Kidney (tissue), 14 donors: ENCODE data around the gene ZNF423. TPM values are rescaled to one million over a fixed set of nuclear protein-coding genes. Genes with fewer than 3 reads are reported as not detected.
A peak's percentile ranks its signal among the peaks of the same experiment; 100 is the strongest.

Experiments used
- DNase-seq, 5 donors: peaks; one replicate each; pipeline ENCODE4 v3.0.0-alpha.2; 2013 to 2020
- FAIRE-seq: peaks from 2 replicates; lab custom pipeline; 2012; peaks lifted over from hg19 to GRCh38; lab: Jason Lieb, UNC
- H3K27ac ChIP-seq, 2 donors: one replicate each; pipeline ENCODE4 v1.7.0; 2013; ENCODE audit warnings: low read depth in 2 of 2, low read length in 2 of 2, inconsistent platforms in 1 of 2
- H3K27me3 ChIP-seq: one replicate; pipeline ENCODE4 v1.7.1; 2013; ENCODE audit warnings: low read length, inconsistent platforms; ENCODE audit not compliant: control insufficient read depth, insufficient read depth
- H3K36me3 ChIP-seq, 3 donors: one replicate each; pipeline versions ENCODE4 v1.7.0 to v1.7.1; 2013; ENCODE audit warnings: low read length in 3 of 3, control low read depth in 1 of 3, inconsistent platforms in 1 of 3; ENCODE audit not compliant: insufficient read depth in 3 of 3, control insufficient read depth in 2 of 3
- H3K4me1 ChIP-seq, 3 donors: one replicate each; pipeline versions ENCODE4 v1.7.0 to v1.7.1; 2013; ENCODE audit warnings: low read length in 3 of 3, inconsistent platforms in 1 of 3, low read depth in 1 of 3; ENCODE audit not compliant: control insufficient read depth in 2 of 3, insufficient read depth in 2 of 3
- H3K4me3 ChIP-seq, 3 donors: one replicate each; pipeline versions ENCODE4 v1.7.0 to v1.8.1; 2013; ENCODE audit warnings: low read length in 3 of 3, control low read depth in 1 of 3, inconsistent platforms in 1 of 3
- H3K9ac ChIP-seq, 3 donors: one replicate each; pipeline versions ENCODE4 v1.7.0 to v1.7.1; 2013; ENCODE audit warnings: low read length in 3 of 3, control low read depth in 1 of 3, inconsistent platforms in 1 of 3
- H3K9me3 ChIP-seq, 3 donors: one replicate each; pipeline versions ENCODE4 v1.7.0 to v1.7.1; 2013; ENCODE audit warnings: low read length in 3 of 3, control low read depth in 1 of 3, inconsistent platforms in 1 of 3; ENCODE audit not compliant: control insufficient read depth in 2 of 3, insufficient read depth in 1 of 3
- intact Hi-C: fragments of 100-400 bp; cut with DNase I; formaldehyde crosslinking; loops from one replicate; pipeline ENCODE4 v1.11.1; 2022
- polyA plus RNA-seq: library from polyadenylated mRNA; stranded (reverse); fragments of 350-450 nt; fragmentation: Illumina TruSeq; extraction: RNeasy Lipid Tissue Mini Kit (QIAGEN cat#74804); gene quantifications from one replicate; pipeline ENCODE4 v1.2.3, GENCODE V29; 2014; ENCODE audit warnings: low read depth, low replicate concordance; ENCODE audit not compliant: insufficient read depth
- total RNA-seq: library from RNA; stranded (reverse); fragmentation: NEBNext Ultra II Directional; extraction: Animal tissue kit (Norgen Biotek cat#: 25700); gene quantifications from one replicate; pipeline ENCODE4 v1.2.1, GENCODE V29; 2021
- TF ChIP-seq, protein P1 (sequence below): IDR thresholded peaks from 3 replicates; pipeline ENCODE4 v1.5.1; 2012; ENCODE audit warnings: mild to moderate bottlenecking, moderate library complexity, borderline replicate concordance; ENCODE audit not compliant: insufficient read depth; ENCODE audit errors: extremely low read depth
- donor health status: control.
- donor health status: control.
- donor health status: control.
- donor health status: control.
- donor health status: control.
- donor health status: DM: yes; HTN: yes; CAD: no.
- donor health status: Normal renal cell carcinoma (clear cell type).

The ZNF423 gene
- total and polyA plus RNA-seq, 2 donors from 2014 or later = 2.0 to 8.4 TPM

DNA sequence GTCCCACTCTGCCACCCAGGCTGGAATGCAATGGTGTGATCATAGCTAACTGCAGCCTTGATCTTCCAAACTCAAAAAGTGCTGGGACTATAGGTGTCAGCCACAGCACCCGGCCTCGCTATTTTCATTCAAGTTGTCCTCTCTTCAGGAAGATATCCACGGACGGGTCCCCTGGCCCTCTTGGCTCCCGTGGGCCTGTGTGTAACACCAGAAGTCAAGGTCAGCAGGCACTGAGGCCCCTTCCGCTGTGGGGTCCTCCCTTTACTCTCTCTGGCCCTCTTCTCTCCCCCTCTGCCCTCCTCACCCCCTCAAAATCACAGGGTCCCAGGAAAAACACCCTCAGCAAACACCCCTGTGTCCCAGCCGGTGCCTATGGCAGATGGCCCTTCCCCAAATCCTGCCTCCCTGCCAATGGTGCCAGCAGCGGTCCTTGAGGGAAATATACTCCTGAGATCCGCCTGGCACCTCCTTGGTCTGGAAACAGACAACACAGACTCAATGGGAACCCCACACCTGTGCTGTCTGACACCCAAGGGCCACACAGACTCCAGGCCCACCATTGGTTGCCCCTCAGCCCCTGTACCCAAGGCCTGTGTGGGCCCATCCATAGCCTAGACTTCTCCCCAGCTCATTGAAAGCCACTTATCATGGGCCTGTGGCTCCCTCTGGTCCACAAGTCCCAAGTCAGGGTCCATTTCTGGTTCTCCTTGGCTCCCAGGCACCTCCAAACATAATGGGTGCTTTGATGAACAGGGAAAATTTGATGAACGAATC lies 221.5 kb downstream of the ZNF423 start:
- Histone ChIP-seq H3K9ac (no peak overlapping the region), H3K27ac (no peak overlapping the region), H3K36me3 (peaks cover 0 to 11% (median 2%) of the 10 kb centered on the region in 3 donors), H3K27me3 (no peaks in the 10 kb centered on the region), H3K4me1 (peaks cover 0 to 5% (median 0%) of the 10 kb centered on the region in 3 donors), H3K4me3 (no peak overlapping the region), H3K9me3 (peaks cover 0 to 1% (median 0%) of the 10 kb centered on the region in 3 donors)
- DNase-seq (peak in 2 of 5 donors; percentile 3 to 27), FAIRE-seq (no peak)
- intact Hi-C loops = no loop called here
- TF ChIP-seq, protein P1, sequence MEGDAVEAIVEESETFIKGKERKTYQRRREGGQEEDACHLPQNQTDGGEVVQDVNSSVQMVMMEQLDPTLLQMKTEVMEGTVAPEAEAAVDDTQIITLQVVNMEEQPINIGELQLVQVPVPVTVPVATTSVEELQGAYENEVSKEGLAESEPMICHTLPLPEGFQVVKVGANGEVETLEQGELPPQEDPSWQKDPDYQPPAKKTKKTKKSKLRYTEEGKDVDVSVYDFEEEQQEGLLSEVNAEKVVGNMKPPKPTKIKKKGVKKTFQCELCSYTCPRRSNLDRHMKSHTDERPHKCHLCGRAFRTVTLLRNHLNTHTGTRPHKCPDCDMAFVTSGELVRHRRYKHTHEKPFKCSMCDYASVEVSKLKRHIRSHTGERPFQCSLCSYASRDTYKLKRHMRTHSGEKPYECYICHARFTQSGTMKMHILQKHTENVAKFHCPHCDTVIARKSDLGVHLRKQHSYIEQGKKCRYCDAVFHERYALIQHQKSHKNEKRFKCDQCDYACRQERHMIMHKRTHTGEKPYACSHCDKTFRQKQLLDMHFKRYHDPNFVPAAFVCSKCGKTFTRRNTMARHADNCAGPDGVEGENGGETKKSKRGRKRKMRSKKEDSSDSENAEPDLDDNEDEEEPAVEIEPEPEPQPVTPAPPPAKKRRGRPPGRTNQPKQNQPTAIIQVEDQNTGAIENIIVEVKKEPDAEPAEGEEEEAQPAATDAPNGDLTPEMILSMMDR = no peak

- Histone ChIP-seq H3K4me1 (peaks cover 0 to 2% (median 0%) of the 10 kb centered on the region in 3 donors), H3K36me3 (peaks cover 0 to 11% (median 2%) of the 10 kb centered on the region in 3 donors), H3K4me3 (no peak overlapping the region), H3K27ac (no peak overlapping the region), H3K9ac (no peak overlapping the region), H3K9me3 (peaks cover 0 to 6% (median 2%) of the 10 kb centered on the region in 3 donors), H3K27me3 (no peaks in the 10 kb centered on the region)
- TF ChIP-seq, protein P1 = no peak
- DNase-seq = no peak
- no peak for FAIRE-seq
- intact Hi-C loops = no loop called here
Measured at GRCh38 chr16:49632795-49633184, 223.1 kb downstream of the ZNF423 start.

DNA sequence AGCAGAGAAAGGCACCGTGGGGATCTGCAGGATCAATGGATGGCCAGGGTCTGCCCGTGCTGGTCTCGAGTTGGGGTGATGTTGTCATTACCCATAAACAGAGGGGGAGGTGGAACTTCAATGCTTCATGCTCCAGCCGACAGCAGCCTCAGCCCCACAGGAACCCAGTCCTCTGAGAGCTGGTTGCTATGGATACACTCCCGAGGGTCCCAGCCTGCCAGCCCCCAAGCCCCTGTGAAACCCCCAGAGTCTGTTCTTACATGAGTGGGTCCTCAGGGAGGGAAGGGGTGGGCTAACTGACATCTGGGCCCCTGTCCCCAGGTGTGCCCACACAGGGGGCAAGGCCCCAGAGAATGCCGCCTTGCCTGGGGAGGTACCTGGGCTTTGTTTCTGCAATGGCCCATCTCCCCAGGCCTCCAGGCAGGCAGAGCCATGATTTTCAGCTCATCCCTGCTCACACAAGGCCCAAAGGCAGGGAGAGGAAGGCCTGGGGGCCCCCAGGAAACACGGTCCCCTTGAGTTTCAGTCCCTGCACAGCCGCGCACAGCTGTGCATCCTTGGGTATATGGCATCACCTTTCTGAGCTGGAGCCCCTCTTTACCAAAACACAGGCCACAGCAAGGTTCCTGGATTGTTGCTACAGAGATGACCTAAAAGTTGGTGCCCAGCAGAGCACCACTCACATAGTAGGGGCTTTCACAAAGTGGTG lies 223.7 kb downstream of the ZNF423 start:
- intact Hi-C loops = no loop called here
- no peak overlapping the region for H3K27ac ChIP-seq
- peaks cover 0 to 6% (median 2%) of the 10 kb centered on the region in 3 donors for H3K9me3 ChIP-seq
- H3K4me3 ChIP-seq = no peak overlapping the region
- FAIRE-seq (no peak), DNase-seq (peak in 2 of 5 donors; percentile 9 to 34)
- H3K4me1 ChIP-seq = peaks cover 0 to 2% (median 0%) of the 10 kb centered on the region in 3 donors
- H3K9ac ChIP-seq = no peak overlapping the region
- no peaks in the 10 kb centered on the region for H3K27me3 ChIP-seq
- H3K36me3 ChIP-seq = peaks cover 0 to 8% (median 2%) of the 10 kb centered on the region in 3 donors
- TF ChIP-seq, protein P1 = no peak
